ENCODE results near the gene ARHGEF9. TPM values are rescaled to one million over a fixed set of nuclear protein-coding genes. Genes with fewer than 3 reads are reported as not detected.
"Not testable (repeated sequence)": the region's sequence is repeated elsewhere in the genome, so short reads cannot be mapped to it uniquely, and the experiment has no call there.

ARHGEF9 gene
- total and polyA plus RNA-seq, 2 of the 8 experiments (the other 6 are each of a cell fraction or from before 2014, with no cell fraction given) = 28.7 to 31.8 TPM

DNA sequence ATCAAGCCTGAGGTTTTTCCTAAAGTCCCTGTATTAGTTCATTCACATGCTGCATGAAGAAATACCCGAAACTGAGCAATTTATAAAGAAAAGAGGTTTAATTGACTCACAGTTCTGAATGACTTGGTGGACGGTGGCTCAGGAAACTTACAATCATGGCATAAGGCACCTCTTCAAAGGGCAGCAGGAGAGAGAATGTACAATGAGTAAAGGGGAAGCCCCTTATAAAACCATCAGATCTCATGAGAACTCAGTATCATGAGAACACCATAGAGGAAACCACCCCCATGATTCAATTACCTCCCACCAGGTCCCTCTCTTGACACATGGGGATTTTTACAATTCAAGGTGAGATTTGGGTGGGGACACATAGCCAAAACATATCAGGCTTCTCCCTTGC, 10.4 kb upstream of the ARHGEF9 start:
- H3K27me3 ChIP-seq (replicated peaks in 1 of 4; ENCODE audit: control insufficient read depth in 3 of 4, extremely low read depth in 1 of 4, insufficient read depth in 3 of 4, low read length in 3 of 4); H3K79me1 ChIP-seq (ENCODE audit: low read depth, low read length); H3K36me3 ChIP-seq (ENCODE audit: control insufficient read depth in 2 of 4, insufficient read depth in 4 of 4, low read length in 3 of 4); H2BK5ac ChIP-seq (ENCODE audit: low read depth, low read length); H4K91ac ChIP-seq (replicated peaks; ENCODE audit: insufficient read length, low read length); H3K4me3 ChIP-seq (ENCODE audit: extremely low read depth in 1 of 4, insufficient read depth in 2 of 4, low read depth in 3 of 4, low read length in 4 of 4); H3K79me2 ChIP-seq (ENCODE audit: control insufficient read depth in 1 of 2, insufficient read depth in 2 of 2, low read length in 2 of 2); H3K9ac ChIP-seq (replicated peaks in 1 of 4; ENCODE audit: extremely low read depth in 1 of 4, low read depth in 3 of 4, low read length in 3 of 4); H3K23ac ChIP-seq (ENCODE audit: insufficient read length); H4K5ac ChIP-seq (ENCODE audit: insufficient read length, low read depth, low read length); H3K9me3 ChIP-seq (ENCODE audit: insufficient read depth in 2 of 2, low read depth in 1 of 2, low read length in 1 of 2); H3K18ac ChIP-seq (ENCODE audit: extremely low read depth, low read length); H2AK5ac ChIP-seq (ENCODE audit: low read depth, low read length); H4K20me1 ChIP-seq (replicated peaks in 1 of 2; ENCODE audit: control insufficient read depth in 1 of 2, insufficient read depth in 2 of 2, low read length in 2 of 2); H2BK120ac ChIP-seq (replicated peaks; ENCODE audit: low read depth, low read length); H3K4me1 ChIP-seq (replicated peaks in 1 of 4; ENCODE audit: control insufficient read depth in 3 of 4, insufficient read depth in 4 of 4, low read length in 3 of 4); CTCF ChIA-PET (ENCODE audit: partially characterized antibody); H3K14ac ChIP-seq (ENCODE audit: insufficient read length); H2BK20ac ChIP-seq (ENCODE audit: low read length); DNase-seq (ENCODE audit: low read depth in 1 of 2, low spot score in 2 of 2); POLR2A ChIA-PET (ENCODE audit: partially characterized antibody); H3K4ac ChIP-seq (replicated peaks; ENCODE audit: insufficient read length, low read depth, low read length); H3K56ac ChIP-seq (replicated peaks; ENCODE audit: insufficient read length, low read depth, low read length); H2BK12ac ChIP-seq (ENCODE audit: low read depth, low read length); H2AFZ ChIP-seq (ENCODE audit: low read length); H2BK15ac ChIP-seq (ENCODE audit: low read length); FAIRE-seq; H3K27ac ChIP-seq (ENCODE audit: low read depth, low read length); H3K23me2 ChIP-seq (ENCODE audit: low read depth, low read length); H3K4me2 ChIP-seq (ENCODE audit: insufficient read depth in 1 of 2, low read depth in 2 of 2, low read length in 2 of 2); H4K8ac ChIP-seq (ENCODE audit: extremely low read depth, insufficient read depth, low read length): not testable (repeated sequence)
- 84% methylated on average over 2 of the region's 2 CpGs; no CpG with 5 or more reads in 1 of the 2 experiments for WGBS, 2 experiments (ENCODE audit: extremely low coverage in 1 of 2, insufficient coverage in 1 of 2, insufficient read length in 1 of 2, insufficient replicate concordance in 2 of 2, low coverage in 1 of 2, low lambda C conversion rate in 2 of 2, missing lambda C conversion rate in 1 of 2)
